Measurements from ENCODE around the gene PYGL. TPM values are rescaled to one million over a fixed set of nuclear protein-coding genes. Genes with fewer than 3 reads are reported as not detected.

Gene PYGL
- polyA plus RNA-seq, 4 donors, result 16.1 to 34.0 (median 19.4) TPM

DNA sequence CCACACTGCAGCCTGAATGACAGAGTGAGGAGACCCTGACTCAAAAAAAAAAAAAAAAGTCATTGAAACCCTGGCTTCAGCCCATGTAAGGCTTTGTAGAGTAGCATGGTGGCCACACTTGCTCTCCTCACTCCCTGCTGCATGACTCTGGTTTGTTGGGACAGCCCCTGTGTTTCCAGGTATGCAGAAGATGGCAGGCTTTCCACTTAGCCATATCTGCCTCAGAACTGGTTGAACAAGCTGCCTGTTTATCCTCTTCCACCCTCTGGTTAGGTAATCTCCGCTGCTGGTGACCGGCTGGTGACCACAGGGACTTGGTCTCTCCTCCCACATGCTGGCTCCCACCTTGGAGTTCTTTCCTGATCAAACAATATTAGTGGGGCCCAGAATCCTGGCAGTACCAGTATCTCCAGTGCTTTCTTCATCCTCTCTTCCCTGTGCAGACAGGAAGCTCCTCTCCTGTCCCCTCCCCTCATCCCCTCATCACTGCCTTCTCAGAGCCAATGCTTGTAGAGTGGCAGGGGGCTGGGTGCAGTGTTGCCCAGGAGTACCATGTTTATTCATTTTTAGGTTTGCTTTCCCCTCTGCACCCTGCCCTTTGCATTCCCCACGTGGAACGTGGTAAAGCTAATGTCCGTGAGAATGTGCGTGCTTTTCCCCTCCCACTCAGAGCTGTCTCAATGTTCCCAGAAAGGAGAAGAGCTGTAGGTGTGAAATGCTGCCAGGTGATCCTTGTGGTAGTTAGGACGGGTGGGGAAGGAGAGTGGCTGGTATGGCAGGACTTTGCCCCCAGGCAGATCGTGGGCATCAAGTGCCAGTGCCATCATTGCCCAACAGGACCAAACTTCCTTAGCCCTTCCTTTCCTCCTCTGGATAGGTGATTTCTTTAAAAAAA is 61.1 kb downstream of the PYGL start:
- DNase-seq (ENCODE audit: low read depth in 4 of 4, low spot score in 3 of 4), result no peak

DNA sequence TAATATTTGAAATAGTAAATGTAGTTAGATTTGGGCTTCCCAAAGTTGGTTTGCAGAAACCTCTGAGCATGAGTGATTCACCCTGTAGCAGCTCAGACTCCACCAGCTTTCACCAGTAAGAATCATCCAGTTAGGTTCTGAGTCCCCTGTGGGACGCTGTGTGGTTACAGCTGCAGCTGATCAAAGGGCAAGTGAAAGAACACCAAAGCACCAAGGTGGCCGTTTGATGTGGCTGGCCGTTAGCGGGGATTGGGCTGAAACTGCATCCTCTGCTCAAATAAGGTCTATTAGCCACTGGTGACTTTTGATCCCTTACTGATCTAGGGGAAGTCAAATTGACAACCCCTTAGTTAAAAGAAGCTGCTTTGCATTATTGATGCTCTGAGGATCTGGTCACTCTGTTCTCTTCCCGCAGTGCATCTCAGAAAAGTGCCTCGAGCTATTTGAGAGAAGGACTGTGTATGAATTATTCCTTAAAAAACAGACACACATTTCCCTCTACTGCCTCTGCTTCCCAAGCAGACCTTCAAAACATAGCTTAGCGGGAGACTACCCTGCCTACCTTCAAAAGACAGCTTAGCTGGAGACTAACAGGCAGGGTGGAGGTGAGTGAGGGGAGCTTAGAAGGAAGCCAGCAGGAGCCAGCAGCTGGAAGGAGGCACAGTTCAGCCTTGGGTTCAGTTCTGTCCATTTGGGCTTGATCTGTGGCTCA is 68.8 kb downstream of the PYGL start:
- no peak for DNase-seq (ENCODE audit: low read depth in 4 of 4, low spot score in 3 of 4)

DNA sequence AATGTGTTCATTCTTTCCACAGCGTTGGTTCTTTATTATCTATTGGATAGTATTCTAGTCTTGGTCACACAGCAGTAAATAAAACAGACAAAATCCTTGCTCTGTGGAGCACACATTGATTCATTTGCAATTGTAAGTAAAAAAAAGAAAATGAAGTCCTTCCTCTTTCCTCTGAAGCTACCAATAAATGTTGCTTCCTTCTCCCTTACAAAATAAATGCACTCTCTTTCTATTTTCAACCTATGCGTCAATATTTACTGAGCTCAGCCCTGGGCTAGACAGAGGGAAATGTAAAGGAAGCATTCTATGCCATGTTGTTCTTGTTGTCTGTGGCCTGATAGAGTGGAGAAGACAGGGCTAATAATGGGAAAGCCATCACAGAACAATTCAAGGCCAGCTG is 69.5 kb downstream of the PYGL start:
- no peak for DNase-seq (ENCODE audit: low read depth in 4 of 4, low spot score in 3 of 4)

DNA sequence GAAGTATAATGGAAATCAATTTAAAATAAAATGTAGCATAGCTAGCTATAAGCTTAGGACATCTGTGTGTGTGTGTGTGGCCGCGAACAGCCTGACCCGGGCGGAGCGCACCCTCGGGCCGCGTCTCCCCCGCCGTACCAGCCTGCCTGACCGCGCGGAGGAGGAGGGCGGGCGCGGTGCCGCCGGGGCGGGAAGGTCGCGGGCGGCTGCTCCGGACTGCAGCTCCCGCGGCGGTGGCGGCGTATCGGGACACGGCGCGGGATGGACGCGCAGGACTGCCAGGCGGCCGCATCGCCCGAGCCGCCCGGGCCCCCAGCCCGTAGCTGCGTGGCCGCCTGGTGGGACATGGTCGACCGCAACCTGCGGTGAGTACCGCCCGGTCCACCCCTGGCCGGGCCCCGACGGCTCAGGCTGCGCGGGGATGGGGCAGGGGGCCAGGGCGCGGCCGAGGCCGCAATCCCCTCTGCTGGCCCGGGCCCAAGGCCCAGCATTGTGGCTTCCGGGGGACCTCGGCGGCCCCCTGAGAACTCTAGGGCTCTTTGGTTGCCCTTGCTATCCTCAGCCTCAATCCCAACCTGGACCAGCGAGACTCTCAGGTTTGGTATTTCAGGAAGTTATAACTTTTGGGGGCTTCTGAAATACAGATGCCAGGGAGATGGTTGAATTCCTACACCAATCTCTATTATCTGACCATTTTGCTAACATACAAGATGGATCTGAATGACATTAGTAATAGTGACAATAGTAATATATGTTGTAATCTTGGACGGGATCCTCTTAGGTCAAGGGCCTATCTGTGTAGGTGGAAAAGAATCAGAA is 72.2 kb downstream of the PYGL start, which contains the start of gene ABHD12B:
ABHD12B (plus strand) TSS at position 140 of the 819 bp plus-strand sequence; CDS start at position 262, 122 bp downstream.
- peak in 1 of 4 donors; percentile 3 for DNase-seq (ENCODE audit: low read depth in 4 of 4, low spot score in 3 of 4)

DNA sequence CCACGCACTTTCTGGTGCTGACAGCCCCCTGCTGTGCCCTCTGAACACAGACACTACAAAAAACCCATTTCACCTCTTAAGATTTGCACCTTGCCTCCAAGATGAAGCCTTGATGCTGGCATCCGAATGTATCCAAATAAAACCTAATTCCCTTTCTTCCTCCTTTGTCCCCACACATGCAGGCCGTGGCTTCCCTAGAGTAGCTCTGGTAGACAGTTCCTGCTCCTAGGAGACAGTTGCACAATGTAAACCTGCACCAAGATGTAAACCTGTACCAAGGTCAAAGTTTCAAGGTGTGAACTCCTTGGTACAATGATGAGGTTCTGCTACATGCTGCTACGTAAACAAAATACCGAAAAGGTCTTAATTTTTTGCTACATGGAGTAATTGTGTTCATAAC is 73.1 kb downstream of the PYGL start:
- DNase-seq (ENCODE audit: low read depth in 4 of 4, low spot score in 3 of 4), result no peak

DNA sequence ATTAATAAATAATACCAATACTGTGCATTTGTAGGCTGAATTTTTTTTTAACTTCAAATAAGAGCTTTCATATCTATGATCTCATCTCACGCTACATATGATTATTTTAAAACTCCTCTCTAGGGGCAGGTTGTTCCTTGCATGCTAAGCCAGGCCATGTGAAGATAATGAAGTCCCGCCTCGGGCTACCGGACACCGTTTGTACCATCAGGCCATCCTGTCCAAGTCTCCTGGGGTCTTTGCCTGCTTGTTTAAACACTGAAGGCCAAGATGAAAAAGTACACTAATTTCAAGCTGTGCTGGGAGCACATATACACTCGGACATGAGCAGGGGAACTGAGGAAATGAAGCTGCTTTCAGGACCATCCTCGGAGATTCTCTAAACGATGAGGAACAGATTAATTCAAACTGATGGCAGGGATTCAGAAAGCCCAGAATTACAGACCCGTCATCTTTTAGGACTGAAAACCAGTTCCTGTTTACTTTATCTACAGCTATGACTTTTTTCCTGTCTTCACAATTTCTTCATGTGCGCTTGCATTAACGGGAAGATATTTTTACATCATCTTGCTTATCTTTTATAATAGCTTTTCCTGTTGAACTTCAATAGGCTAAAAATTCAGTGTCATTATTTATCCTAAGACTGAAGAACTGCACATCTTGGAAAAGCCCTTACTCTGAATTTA is 78.7 kb downstream of the PYGL start:
- no peak for DNase-seq (ENCODE audit: low read depth in 4 of 4, low spot score in 3 of 4)

DNA sequence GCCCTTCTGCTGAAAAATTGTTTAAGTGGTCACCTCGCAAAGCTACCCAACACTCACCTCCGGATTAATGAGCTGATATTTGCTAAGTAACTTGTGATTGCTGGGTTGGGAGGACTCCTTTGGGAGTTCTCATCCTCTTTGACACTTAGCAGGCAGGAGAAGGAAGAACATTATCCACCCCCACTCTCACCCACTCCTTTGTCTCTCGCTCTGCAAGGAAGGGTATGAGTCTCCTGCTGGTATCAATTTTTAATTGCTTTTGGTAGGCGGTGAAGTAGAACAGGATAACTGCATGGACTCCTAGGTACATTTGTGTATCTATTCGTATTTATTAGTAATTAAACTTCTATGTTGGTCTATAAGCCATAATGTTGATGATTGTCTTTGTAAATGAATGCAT is 79.3 kb downstream of the PYGL start:
- no peak for DNase-seq (ENCODE audit: low read depth in 4 of 4, low spot score in 3 of 4)

DNA sequence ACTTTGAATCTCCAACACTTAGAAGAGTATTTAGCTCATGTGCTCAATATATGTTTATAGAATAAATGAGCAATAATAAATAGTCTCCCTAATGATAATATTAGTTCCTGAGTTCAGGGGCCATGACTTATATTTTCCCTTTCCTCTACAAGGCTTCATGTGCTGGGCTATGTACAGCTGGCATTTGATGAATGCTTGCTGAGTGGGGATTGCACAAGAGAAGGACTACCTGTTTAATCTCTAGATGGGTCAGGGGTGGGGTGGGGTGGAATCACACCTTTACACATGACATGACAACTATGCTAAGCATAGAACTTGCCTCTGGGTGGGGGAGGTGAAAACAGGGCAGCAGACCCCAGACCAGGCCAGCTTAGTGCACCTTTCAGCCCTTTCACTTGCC is 80.0 kb downstream of the PYGL start:
- DNase-seq (ENCODE audit: low read depth in 4 of 4, low spot score in 3 of 4), result no peak

DNA sequence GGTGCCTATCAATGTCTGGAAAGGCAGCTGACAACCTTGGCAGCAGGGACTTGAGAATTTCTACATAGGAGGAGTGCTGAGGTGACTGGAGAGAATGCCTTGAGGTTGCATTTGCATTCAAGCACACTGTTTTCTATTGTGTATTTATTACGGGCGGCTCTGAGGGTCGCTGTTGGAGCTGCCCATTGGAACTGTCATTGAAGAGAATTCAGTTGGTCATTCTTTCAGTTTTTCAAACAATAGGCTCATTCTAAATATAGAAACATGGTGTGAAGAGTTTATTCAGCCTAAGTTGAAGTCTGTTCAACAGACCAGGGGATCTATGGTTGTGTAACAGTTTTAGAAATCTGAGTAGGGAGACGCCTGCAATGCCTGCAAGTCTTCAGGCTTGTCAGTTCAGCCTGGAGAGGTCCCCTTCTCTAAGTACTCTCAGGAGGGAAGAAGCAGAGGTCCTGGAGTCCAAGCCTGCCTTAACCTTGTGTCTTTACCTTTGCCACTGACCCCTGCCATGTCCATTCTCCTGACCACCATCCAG is 82.2 kb downstream of the PYGL start:
- no peak for DNase-seq (ENCODE audit: low read depth in 4 of 4, low spot score in 3 of 4)

DNA sequence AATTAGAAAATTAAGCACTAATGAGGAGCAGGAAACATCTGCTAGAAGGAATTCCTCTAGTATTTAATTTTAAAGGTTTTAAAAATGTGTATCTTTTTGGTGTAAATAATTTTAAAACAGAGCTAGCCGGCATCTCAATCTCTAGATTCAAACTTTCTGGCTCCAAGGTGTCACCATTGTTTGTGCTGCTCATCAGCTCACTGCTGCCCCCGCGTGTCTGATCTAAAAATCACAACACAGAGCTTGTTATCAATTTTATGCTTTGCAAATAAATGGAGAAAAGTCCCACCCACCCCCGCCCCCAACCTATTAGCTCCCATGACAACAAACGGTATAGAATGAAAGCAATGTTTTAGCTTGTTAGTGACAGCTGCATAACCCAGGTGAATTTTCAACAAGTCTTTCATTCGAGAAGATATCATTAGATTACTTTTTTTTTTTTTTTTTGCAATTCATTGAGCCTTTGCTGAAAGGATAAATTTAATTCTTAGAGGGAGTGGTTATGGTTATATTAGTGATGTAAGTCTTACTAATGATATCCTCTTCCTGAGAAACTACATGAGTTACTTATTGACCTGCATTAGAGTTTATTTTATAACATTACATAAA is 83.7 kb downstream of the PYGL start:
- peak; percentile 50 to 75 (median 61) for DNase-seq (ENCODE audit: low read depth in 4 of 4, low spot score in 3 of 4)

DNA sequence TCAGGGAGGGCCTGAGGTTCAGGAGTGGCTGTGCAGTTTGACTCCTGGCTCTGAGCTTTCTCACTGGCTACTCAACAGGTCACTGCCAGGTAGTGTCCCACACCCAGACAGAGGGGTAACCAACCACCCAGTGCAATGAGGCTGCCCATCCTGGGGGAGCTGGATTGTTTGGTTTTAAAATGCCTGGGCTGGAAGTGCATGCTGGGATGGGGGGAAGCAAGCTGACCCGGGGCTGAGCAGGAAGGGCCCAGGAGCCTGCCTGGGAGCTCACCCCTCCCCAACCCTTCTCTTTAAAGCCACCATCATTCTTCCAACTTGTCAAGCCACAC is 85.0 kb downstream of the PYGL start:
- DNase-seq (ENCODE audit: low read depth in 4 of 4, low spot score in 3 of 4), result peak in 1 of 4 donors; percentile 5

DNA sequence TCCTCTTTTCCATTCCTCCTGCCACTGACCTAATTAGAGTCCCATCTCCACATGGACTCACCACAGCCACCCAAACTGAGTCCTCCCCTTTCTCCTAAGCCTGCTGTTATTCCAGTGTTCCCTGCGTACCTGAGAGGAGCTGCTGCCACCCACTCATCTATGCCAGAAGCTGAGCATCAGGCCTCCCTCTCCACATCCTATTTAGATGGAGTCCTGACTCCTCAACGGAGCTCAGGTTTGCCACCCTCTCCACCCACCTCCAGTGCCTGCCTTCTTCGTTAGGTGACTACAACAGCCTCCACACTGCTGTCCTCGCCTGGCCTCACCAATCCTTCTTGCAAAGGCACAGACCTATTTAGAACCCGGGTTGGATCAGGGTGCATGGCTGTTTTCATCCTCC is 87.6 kb downstream of the PYGL start:
- no peak for DNase-seq (ENCODE audit: low read depth in 4 of 4, low spot score in 3 of 4)

DNA sequence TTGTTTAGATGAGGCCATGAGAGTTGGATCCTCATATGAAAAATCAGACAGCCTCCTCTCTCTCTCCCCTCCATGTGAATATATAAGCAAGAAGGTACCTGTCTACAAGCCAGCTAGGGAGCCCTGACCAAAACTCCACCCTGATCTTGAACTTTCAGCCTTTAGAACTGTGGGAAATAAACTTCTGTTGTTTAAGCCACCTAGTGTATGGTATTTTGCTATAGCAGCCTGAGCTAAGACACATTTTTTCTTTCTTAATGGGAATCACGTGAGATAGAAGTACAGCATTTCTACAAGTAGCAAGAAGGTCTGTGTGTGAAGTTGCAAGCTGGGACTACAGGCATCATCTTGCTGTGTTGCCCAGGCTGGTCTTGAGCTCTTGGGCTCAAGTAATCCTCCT is 88.7 kb downstream of the PYGL start:
- DNase-seq (ENCODE audit: low read depth in 4 of 4, low spot score in 3 of 4), result no peak

Other genes starting within 250 kb of the PYGL start
- gene NIN, start 113.3 kb downstream of the PYGL start, polyA plus RNA-seq (ENCODE audit: insufficient read length in 4 of 4), result 10 to 100 TPM; 21.5 to 35.8 (median 34.1) TPM
- gene ABHD12B, start 72.4 kb downstream of the PYGL start, polyA plus RNA-seq (ENCODE audit: insufficient read length in 4 of 4), result 1 to 10 TPM in 3 of 4 donors, under 1 TPM in 1; 0.32 to 1.5 (median 1.0) TPM
- 1 to 10 TPM; 1.1 to 2.6 (median 1.7) TPM for gene TRIM9, start 150.6 kb upstream of the PYGL start, polyA plus RNA-seq (ENCODE audit: insufficient read length in 4 of 4)

Data from left renal pelvis (tissue), 4 donors.